Fibroblast of villous mesenchyme (primary cell): ENCODE results near the gene MYH14. TPM values are rescaled to one million over a fixed set of nuclear protein-coding genes. Genes with fewer than 3 reads are reported as not detected.
"Not testable (repeated sequence)": the region's sequence is repeated elsewhere in the genome, so short reads cannot be mapped to it uniquely, and the experiment has no call there.

Experiments used
- DNase-seq: peaks from one replicate; pipeline ENCODE4 v3.0.0-alpha.2; 2010; ENCODE audit warnings: low read depth
- H3K4me3 ChIP-seq: 2 replicates; pipeline ENCODE4 v1.5.1; 2011; ENCODE audit warnings: low read depth, mild to moderate bottlenecking, low read length
- CTCF ChIP-seq: IDR thresholded peaks from 2 replicates; pipeline ENCODE4 v1.5.1; 2012; ENCODE audit warnings: low read depth, mild to moderate bottlenecking, low read length; ENCODE audit not compliant: insufficient read depth
- total RNA-seq: library from RNA; depleted of rRNA; stranded (reverse); fragments of >200 nt; gene quantifications from 2 replicates; pipeline ENCODE4 v1.2.3, GENCODE V29; 2012

MYH14 gene
- total RNA-seq, 1 donor = not detected

- TF ChIP-seq CTCF = no peak
- peak; percentile 89 for DNase-seq
- peak within 1 kb of the TSS; percentile 25 for H3K4me3 ChIP-seq
Observed at GRCh38 chr19:50329146-50329925, 125.9 kb downstream of the MYH14 start, which contains the start of gene KCNC3. Gene KCNC3, minus strand, starts transcription at chr19:50329377. Its CDS starts 295 bp downstream, at chr19:50329082.

- H3K4me3 ChIP-seq = not testable (repeated sequence)
Observed at GRCh38 chr19:50329926-50330294, 126.5 kb downstream of the MYH14 start.

GRCh38 chr19:50330365-50331078 lies 127.1 kb downstream of the MYH14 start:
- DNase-seq = peak; percentile 4
- TF ChIP-seq CTCF = no peak
- no peak overlapping the region for H3K4me3 ChIP-seq

More at GRCh38 chr19:50329926-50330294, 126.5 kb downstream of the MYH14 start:
- DNase-seq = not testable (repeated sequence)

GRCh38 chr19:50331221-50331993 lies 128.0 kb downstream of the MYH14 start:
- no peak for DNase-seq
- no peak for TF ChIP-seq CTCF
- no peak overlapping the region for H3K4me3 ChIP-seq

GRCh38 chr19:50331994-50332243 lies 128.5 kb downstream of the MYH14 start:
- TF ChIP-seq CTCF = no peak
- no peak overlapping the region for H3K4me3 ChIP-seq
- no peak for DNase-seq

GRCh38 chr19:50332244-50333038 lies 129.0 kb downstream of the MYH14 start:
- no peak overlapping the region for H3K4me3 ChIP-seq
- no peak for TF ChIP-seq CTCF
- DNase-seq = no peak
